Activated T-cell treated with anti-CD3 and anti-CD28 coated beads, Interleukin-2, amount 50 U/mL, for 4 hours (primary cell): ENCODE data around the gene ODAPH. TPM values are rescaled to one million over a fixed set of nuclear protein-coding genes. Genes with fewer than 3 reads are reported as not detected.
"Not testable (repeated sequence)": the region's sequence is repeated elsewhere in the genome, so short reads cannot be mapped to it uniquely, and the experiment has no call there.

ENCODE experiments used
- ATAC-seq, 2 donors: fragments of 200-7000 bp; cut with Tn5 transposase; one replicate each; pipeline ENCODE4 v1.10.0; 2021
- DNase-seq: peaks from one replicate; pipeline ENCODE4 v3.0.0-alpha.2; 2020
- H3K27me3 Mint-ChIP-seq: one replicate; pipeline ENCODE4 v1.8.0; 2021; ENCODE audit warnings: low read depth, mixed read lengths
- H3K36me3 Mint-ChIP-seq: one replicate; pipeline ENCODE4 v1.8.0; 2022; ENCODE audit warnings: mixed read lengths; ENCODE audit not compliant: insufficient read depth
- H3K4me1 Mint-ChIP-seq: one replicate; pipeline ENCODE4 v1.8.0; 2021; ENCODE audit warnings: low read depth, mixed read lengths
- H3K4me3 Mint-ChIP-seq: one replicate; pipeline ENCODE4 v1.8.0; 2021; ENCODE audit warnings: mild to moderate bottlenecking, moderate library complexity, mixed read lengths
- H3K9me3 Mint-ChIP-seq: one replicate; pipeline ENCODE4 v1.8.0; 2021; ENCODE audit warnings: mixed read lengths
- total RNA-seq, 3 donors: library from RNA; stranded (reverse); gene quantifications; one replicate each; pipeline ENCODE4 v1.2.1, GENCODE V29; 2021

ODAPH gene, protein sequence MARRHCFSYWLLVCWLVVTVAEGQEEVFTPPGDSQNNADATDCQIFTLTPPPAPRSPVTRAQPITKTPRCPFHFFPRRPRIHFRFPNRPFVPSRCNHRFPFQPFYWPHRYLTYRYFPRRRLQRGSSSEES
- total RNA-seq: not detected

DNA sequence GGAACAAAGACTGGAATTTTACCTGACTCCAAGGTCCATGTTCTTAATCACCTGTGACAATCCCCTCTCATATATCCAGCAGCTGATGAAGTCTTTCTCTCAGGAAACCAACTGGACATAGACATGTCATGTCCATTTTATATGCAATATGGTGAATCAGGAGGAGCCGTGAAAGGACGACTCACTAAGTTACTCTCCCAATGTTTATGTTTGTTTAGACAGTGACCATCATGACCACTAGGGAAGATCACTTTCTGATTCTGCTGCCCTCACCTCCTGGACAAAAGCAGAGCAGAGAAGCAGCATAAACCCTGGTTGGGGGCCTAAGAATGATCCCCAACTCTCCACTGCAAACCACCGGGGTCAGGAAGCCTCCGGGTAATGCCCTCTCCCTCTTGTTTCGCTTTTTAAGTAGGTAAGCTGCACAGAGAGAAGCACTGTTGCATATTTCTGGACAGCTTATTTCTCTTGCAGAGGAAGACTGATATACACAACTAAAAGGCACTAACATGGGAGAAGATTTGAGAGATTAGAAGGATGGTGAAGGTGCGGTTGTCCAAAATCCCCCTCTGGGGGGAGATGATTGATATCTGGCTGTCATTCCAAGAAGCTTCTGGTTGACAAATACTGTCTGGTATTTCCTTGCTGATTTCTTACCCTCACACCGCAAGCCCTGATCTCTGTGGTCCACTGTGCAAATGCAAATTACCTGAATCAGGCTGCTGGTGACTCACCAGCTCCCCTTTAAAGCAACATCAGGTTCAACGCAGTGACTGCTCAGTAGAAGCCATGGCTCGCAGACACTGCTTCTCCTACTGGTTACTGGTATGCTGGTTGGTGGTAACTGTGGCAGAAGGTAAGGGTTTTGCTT lies at the start of gene ODAPH:
Gene ODAPH (plus strand): TSS at position 773 of the 871 bp plus-strand sequence. CDS start 17 bp downstream, at position 790.
- Mint-ChIP-seq H3K27me3 (peaks cover 13% of the 10 kb centered on the region), H3K9me3 (no peaks in the 10 kb centered on the region), H3K4me3 (no peak within 1 kb of the TSS), H3K4me1 (peaks cover 6% of the 10 kb centered on the region), H3K36me3 (no peaks in the 10 kb centered on the region)
- DNase-seq: peak; percentile 9
- ATAC-seq: peak; percentile 89 to 95

GRCh38 chr4:75509592-75509991 lies 46.3 kb upstream of the ODAPH start:
- not testable (repeated sequence) for ATAC-seq, H3K4me3 Mint-ChIP-seq, H3K9me3 Mint-ChIP-seq, DNase-seq, H3K27me3 Mint-ChIP-seq
- H3K4me1 Mint-ChIP-seq: peaks cover 27% of the 10 kb centered on the region
- peaks cover 31% of the 10 kb centered on the region for H3K36me3 Mint-ChIP-seq

DNA sequence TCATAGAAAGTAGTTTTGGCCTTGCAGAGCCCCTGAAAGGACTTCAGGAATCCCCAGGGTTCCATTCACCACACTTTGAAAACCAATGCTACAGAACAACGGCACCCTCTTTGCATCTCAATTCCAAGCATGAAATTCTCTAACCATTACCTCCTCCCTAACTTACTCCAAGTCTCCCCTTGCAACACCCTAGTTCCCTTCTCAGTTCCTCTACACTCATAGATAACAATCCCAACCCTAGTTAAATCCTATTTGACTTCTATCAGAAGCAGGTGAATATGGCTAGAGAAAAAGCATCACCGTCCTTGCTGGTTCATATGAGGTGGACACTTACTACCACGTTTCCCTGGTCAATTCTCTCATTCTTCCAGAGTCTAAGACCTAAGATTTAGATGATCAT lies 44.0 kb upstream of the ODAPH start:
- Mint-ChIP-seq H3K9me3 (no peaks in the 10 kb centered on the region), H3K36me3 (peaks cover 19% of the 10 kb centered on the region), H3K4me1 (peaks cover 38% of the 10 kb centered on the region), H3K4me3 (no peak overlapping the region), H3K27me3 (no peaks in the 10 kb centered on the region)
- DNase-seq (no peak), ATAC-seq (no peak)

DNA sequence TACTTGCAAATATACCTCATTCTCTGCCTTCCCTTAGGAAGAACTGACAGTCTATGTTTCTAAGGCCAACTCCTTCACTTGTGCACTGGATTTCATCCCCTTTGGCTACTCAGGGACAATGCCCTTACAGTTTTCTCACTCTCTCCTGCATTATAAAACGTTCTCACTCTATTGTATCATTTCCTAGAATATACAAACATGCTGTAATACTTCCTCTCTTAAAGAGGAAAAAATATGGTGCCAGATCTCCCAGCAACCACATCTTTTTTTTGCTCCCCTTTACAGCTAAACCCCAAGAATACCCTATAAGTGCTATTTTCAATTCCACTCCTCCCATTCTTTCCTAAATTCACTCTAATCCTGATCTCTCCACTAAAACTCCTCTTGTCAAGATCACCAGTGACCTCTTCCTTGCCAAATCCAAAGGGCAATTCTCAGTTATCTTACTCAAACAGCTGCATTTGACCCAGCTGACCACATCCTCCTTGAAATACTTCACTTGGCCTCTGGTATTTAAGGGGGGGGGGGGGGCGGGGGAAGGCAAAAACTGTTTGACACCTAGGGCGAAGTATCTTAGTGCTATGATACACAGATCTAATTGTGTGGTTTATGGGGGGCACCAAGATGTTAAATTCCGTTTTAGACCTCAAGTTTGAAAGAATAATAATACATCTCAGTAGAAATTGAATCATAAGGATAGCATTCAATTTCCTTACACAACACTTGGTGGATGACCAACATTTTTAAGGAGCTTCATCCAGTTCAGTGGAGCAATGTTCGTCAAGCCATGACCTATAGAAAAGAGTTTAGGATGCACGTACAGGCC lies 43.3 kb upstream of the ODAPH start:
- Mint-ChIP-seq H3K27me3 (no peaks in the 10 kb centered on the region), H3K9me3 (no peaks in the 10 kb centered on the region), H3K4me1 (peaks cover 40% of the 10 kb centered on the region), H3K36me3 (peaks cover 18% of the 10 kb centered on the region), H3K4me3 (no peak overlapping the region)
- no peak for ATAC-seq
- no peak for DNase-seq

GRCh38 chr4:75513526-75514130 lies 42.2 kb upstream of the ODAPH start:
- Mint-ChIP-seq H3K4me3 (no peak overlapping the region), H3K36me3 (peaks cover 20% of the 10 kb centered on the region), H3K4me1 (peaks cover 48% of the 10 kb centered on the region), H3K27me3 (no peaks in the 10 kb centered on the region), H3K9me3 (no peaks in the 10 kb centered on the region)
- no peak for DNase-seq
- ATAC-seq: peak in 1 of 2 donors; percentile 1

- no peaks in the 10 kb centered on the region for H3K9me3 Mint-ChIP-seq
- ATAC-seq (peak; percentile 95), DNase-seq (peak; percentile 83)
- H3K36me3 Mint-ChIP-seq: peaks cover 21% of the 10 kb centered on the region
- no peak within 1 kb of the TSS for H3K4me3 Mint-ChIP-seq
- H3K4me1 Mint-ChIP-seq: peaks cover 47% of the 10 kb centered on the region
- no peaks in the 10 kb centered on the region for H3K27me3 Mint-ChIP-seq
Observed at GRCh38 chr4:75514131-75514948, 41.5 kb upstream of the ODAPH start, which contains the start of the genes RCHY1 and THAP6. Gene RCHY1, minus strand, starts transcription at chr4:75514403. Its CDS starts 117 bp downstream, at chr4:75514286. Gene THAP6, plus strand, starts transcription at chr4:75514473. Its CDS starts 980 bp downstream, at chr4:75515453.

- ATAC-seq (no peak), DNase-seq (no peak)
- H3K36me3 Mint-ChIP-seq: peaks cover 20% of the 10 kb centered on the region
- H3K27me3 Mint-ChIP-seq: no peaks in the 10 kb centered on the region
- no peaks in the 10 kb centered on the region for H3K9me3 Mint-ChIP-seq
- no peak overlapping the region for H3K4me3 Mint-ChIP-seq
- H3K4me1 Mint-ChIP-seq: peaks cover 42% of the 10 kb centered on the region
Observed at GRCh38 chr4:75514949-75515612, 40.8 kb upstream of the ODAPH start.

GRCh38 chr4:75516144-75516543 lies 39.7 kb upstream of the ODAPH start:
- Mint-ChIP-seq H3K4me1 (peaks cover 42% of the 10 kb centered on the region), H3K36me3 (peaks cover 21% of the 10 kb centered on the region), H3K4me3 (no peak overlapping the region), H3K9me3 (no peaks in the 10 kb centered on the region), H3K27me3 (no peaks in the 10 kb centered on the region)
- DNase-seq: no peak
- ATAC-seq: no peak

DNA sequence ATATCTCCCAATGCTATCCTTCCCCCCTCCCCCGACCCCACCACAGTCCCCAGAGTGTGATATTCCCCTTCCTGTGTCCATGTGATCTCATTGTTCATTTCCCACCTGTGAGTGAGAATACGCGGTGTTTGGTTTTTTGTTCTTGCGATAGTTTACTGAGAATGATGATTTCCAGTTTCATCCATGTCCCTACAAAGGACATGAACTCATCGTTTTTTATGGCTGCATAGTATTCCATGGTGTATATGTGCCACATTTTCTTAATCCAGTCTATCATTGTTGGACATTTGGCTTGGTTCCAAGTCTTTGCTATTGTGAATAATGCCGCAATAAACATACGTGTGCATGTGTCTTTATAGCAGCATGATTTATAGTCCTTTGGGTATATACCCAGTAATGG lies 36.4 kb upstream of the ODAPH start:
- not testable (repeated sequence) for H3K4me3 Mint-ChIP-seq, ATAC-seq, DNase-seq, H3K9me3 Mint-ChIP-seq, H3K27me3 Mint-ChIP-seq
- Mint-ChIP-seq H3K4me1 (peaks cover 50% of the 10 kb centered on the region), H3K36me3 (peaks cover 36% of the 10 kb centered on the region)

DNA sequence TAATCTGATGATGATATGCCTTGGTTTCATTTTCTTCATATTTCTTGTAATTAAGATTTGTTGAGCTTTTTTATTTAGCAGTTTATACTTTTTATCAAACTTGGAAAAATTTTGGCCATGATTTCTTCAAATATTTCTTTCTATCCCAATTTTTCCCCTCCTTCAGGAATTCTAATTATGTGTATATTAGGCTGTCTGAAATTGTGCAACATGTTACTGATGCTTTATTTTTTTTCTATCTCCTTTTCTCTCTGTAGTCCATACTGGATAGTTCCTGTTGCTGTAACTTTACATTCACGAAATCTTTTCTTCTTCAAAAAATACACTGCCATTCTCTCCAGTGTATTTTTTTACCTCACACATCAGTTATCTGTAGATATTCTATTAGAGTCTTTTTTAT lies 30.8 kb upstream of the ODAPH start:
- DNase-seq: no peak
- Mint-ChIP-seq H3K36me3 (peaks cover 39% of the 10 kb centered on the region), H3K4me3 (no peak overlapping the region), H3K9me3 (no peaks in the 10 kb centered on the region), H3K4me1 (peaks cover 21% of the 10 kb centered on the region), H3K27me3 (no peaks in the 10 kb centered on the region)
- no peak for ATAC-seq

- no peak overlapping the region for H3K4me3 Mint-ChIP-seq
- DNase-seq: no peak
- H3K36me3 Mint-ChIP-seq: peaks cover 41% of the 10 kb centered on the region
- no peaks in the 10 kb centered on the region for H3K27me3 Mint-ChIP-seq
- H3K4me1 Mint-ChIP-seq: peaks cover 16% of the 10 kb centered on the region
- ATAC-seq: no peak
- peaks cover 5% of the 10 kb centered on the region for H3K9me3 Mint-ChIP-seq
Observed at GRCh38 chr4:75525910-75526309, 30.0 kb upstream of the ODAPH start.

GRCh38 chr4:75527482-75527881 lies 28.4 kb upstream of the ODAPH start:
- ATAC-seq: no peak
- H3K36me3 Mint-ChIP-seq: peaks cover 51% of the 10 kb centered on the region

More at GRCh38 chr4:75527482-75527881, 28.4 kb upstream of the ODAPH start:
- Mint-ChIP-seq H3K4me1 (peaks cover 15% of the 10 kb centered on the region), H3K4me3 (no peak overlapping the region), H3K27me3 (no peaks in the 10 kb centered on the region), H3K9me3 (peaks cover 10% of the 10 kb centered on the region)
- DNase-seq: no peak
